Glutamatergic neuron (in vitro differentiated cells): ENCODE data around the gene TTC28. TPM values are rescaled to one million over a fixed set of nuclear protein-coding genes. Genes with fewer than 3 reads are reported as not detected.

ENCODE experiments used
- DNase-seq: peaks from one replicate; pipeline ENCODE4 v3.0.0; 2022
- H3K27ac Mint-ChIP-seq: one replicate; pipeline ENCODE4 v1.8.0; 2020; ENCODE audit warnings: mild to moderate bottlenecking, mixed read lengths, inconsistent platforms; ENCODE audit not compliant: unreplicated experiment
- H3K27me3 Mint-ChIP-seq: one replicate; pipeline ENCODE4 v1.8.0; 2020; ENCODE audit warnings: mild to moderate bottlenecking, moderate library complexity, mixed read lengths, inconsistent platforms; ENCODE audit not compliant: unreplicated experiment
- H3K36me3 Mint-ChIP-seq: one replicate; pipeline ENCODE4 v1.8.0; 2020; ENCODE audit warnings: mild to moderate bottlenecking, mixed read lengths, inconsistent platforms; ENCODE audit not compliant: unreplicated experiment
- H3K4me1 Mint-ChIP-seq: one replicate; pipeline ENCODE4 v1.8.0; 2020; ENCODE audit warnings: mild to moderate bottlenecking, low read depth, mixed read lengths, inconsistent platforms; ENCODE audit not compliant: unreplicated experiment
- H3K4me3 Mint-ChIP-seq: one replicate; pipeline ENCODE4 v1.8.0; 2020; ENCODE audit warnings: mild to moderate bottlenecking, mixed read lengths, inconsistent platforms; ENCODE audit not compliant: unreplicated experiment
- H3K9me3 Mint-ChIP-seq: one replicate; pipeline ENCODE4 v1.8.0; 2020; ENCODE audit warnings: mild to moderate bottlenecking, moderate library complexity, mixed read lengths, inconsistent platforms; ENCODE audit not compliant: unreplicated experiment
- CTCF ChIP-seq: fragments of 200-600 bp; sonication (generic); IDR thresholded peaks from one replicate; pipeline ENCODE4 v1.5.0; 2021; ENCODE audit not compliant: partially characterized antibody, unreplicated experiment
- total RNA-seq: library from RNA; stranded (reverse); fragmentation: NEBNext Ultra II Directional; extraction: Animal tissue kit (Norgen Biotek cat#: 25700); gene quantifications from one replicate; pipeline ENCODE4 v1.2.1, GENCODE V29; 2021; ENCODE audit not compliant: unreplicated experiment

Gene TTC28
- total RNA-seq, 1 donor from 2014 or later: 55.6 TPM

GRCh38 chr22:28154861-28155260 lies 524.8 kb downstream of the TTC28 start:
- Mint-ChIP-seq H3K4me1 (peaks cover 9% of the 10 kb centered on the region), H3K27ac (no peak overlapping the region), H3K9me3 (no peaks in the 10 kb centered on the region), H3K4me3 (no peak overlapping the region), H3K36me3 (no peaks in the 10 kb centered on the region), H3K27me3 (peaks cover 4% of the 10 kb centered on the region)
- TF ChIP-seq CTCF: no peak
- DNase-seq: no peak

DNA sequence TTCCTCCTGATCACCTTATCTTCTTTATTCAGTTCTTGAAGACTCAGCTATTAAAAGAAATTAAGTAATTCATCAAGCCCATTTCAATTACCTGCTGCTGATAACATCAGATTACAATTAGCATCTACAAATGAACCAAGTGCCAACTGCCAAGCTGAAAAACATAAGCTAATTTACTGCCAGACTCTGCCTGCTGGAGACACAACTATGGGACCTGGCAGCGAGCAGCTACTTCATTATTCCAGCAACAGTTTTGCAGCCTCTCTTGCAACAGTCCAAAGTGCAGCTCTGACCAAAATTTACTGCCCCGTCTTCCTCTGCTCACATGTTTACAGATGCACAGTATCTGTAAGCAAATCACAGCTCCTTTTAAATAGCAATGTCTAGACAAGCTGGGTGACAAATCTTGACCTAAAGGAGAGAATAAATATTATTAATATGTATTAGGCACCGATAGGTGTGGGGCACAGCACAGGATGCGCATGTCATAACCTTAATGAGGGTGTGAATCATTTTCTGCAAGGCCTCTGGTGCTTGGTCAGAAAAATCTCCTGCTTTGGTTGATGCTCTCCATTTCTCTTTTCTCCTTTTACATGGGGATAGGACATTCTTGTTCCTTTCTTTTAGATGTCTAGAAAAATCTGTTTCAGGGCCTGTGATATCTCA lies 528.4 kb downstream of the TTC28 start:
- no peak for DNase-seq

DNA sequence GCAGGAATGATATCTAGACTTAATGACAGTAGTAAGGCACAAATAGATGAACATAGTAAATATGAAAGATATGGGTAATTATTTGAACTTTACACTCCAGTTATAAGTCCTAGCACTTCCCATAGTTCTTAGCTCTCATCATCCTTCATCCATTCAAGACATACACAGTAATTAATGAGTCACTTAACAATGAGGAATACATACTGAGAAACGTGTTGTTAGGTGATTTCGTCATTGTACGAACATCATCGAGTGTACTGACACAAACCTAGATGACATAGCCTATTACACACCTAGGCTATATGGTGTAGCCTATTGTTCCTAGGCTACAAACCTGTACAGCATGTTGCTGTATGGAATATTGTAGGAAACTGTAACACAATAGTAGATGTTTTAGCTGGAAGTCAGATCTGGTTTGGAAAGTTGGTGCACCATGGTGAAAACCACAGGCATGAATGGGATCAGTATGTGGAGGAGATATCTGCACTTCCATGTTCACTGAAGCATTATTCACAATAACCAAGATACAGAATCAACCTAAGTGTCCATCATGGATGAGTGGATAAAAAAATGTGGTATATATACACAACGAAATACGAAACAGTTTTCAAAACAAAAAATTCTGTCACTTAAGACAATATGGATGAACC lies 530.7 kb downstream of the TTC28 start:
- Mint-ChIP-seq H3K9me3 (no peaks in the 10 kb centered on the region), H3K27me3 (peaks cover 7% of the 10 kb centered on the region), H3K4me3 (no peak overlapping the region), H3K27ac (no peak overlapping the region), H3K36me3 (no peaks in the 10 kb centered on the region), H3K4me1 (peaks cover 17% of the 10 kb centered on the region)
- DNase-seq: no peak
- TF ChIP-seq CTCF: no peak

More for the DNA sequence above, 528.4 kb downstream of the TTC28 start:
- no peak overlapping the region for H3K27ac Mint-ChIP-seq
- peaks cover 7% of the 10 kb centered on the region for H3K27me3 Mint-ChIP-seq
- TF ChIP-seq CTCF: no peak
- no peaks in the 10 kb centered on the region for H3K9me3 Mint-ChIP-seq
- peaks cover 14% of the 10 kb centered on the region for H3K4me1 Mint-ChIP-seq
- H3K36me3 Mint-ChIP-seq: no peaks in the 10 kb centered on the region
- H3K4me3 Mint-ChIP-seq: no peak overlapping the region

DNA sequence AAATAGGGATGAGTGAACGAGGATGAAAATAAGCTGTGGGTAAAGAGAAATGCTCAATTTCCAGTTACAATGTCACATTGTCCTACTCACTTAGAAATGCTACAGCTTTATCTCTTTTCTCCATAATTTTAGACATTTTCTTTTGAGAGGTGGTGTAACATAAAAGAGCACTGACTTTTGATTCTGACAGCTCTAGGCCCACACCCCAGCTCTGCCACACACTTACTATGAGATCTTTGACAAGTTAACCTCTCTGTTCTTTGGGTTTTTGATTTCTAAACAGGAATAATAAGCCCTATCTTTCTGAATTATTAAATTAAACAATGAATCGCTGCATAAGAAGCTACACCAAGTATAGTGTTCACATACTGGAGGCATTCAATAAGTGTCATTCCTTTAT lies 532.2 kb downstream of the TTC28 start:
- peaks cover 25% of the 10 kb centered on the region for H3K4me1 Mint-ChIP-seq
- no peaks in the 10 kb centered on the region for H3K9me3 Mint-ChIP-seq
- peaks cover 5% of the 10 kb centered on the region for H3K27me3 Mint-ChIP-seq
- no peak for TF ChIP-seq CTCF
- no peak overlapping the region for H3K27ac Mint-ChIP-seq
- H3K4me3 Mint-ChIP-seq: no peak overlapping the region
- DNase-seq: no peak
- no peaks in the 10 kb centered on the region for H3K36me3 Mint-ChIP-seq

DNA sequence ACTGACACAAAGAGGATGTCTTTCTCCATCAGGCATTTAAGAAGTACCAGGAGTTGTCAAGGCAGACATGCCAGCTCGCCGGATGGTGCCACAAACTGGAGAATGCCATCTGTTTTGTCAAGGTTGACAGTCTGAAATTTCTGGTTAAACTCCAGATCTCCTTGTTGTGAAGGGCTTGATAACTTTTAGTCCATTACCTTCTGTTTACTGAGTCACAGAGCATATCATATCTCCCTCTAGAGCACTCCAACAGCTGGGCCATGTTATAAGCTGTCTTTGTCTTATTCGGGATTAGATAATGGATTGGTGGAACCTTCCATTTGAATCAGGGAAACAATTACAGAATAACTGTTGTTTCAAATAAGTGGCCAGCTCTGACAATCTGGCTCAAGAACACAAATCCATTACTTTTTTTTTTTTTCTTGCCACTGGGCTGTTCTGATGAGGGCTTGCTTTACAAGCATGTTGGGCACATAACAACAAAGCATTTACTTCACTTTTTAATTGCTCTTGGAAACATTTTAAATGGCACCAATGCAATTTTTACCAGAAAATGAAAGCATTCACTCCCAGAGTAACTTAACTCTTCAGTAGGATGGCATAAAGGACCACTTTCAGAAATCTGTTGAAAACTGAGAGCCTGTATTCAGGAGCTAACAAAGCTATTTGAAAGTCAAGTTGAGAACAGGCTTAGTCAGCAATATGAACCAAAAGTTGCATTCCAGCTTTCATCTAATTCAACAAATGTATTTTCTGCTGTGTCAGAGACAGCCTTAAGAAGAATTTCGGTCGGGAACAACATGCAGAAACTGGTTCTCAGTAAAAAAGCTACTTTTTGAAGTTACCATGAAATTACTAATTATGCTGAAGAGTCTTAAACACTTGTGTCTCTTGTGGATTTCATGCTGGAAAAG lies 533.0 kb downstream of the TTC28 start:
- Mint-ChIP-seq H3K4me1 (peaks cover 28% of the 10 kb centered on the region), H3K27me3 (peaks cover 2% of the 10 kb centered on the region), H3K4me3 (no peak overlapping the region), H3K36me3 (no peaks in the 10 kb centered on the region), H3K27ac (no peak overlapping the region), H3K9me3 (no peaks in the 10 kb centered on the region)
- DNase-seq: no peak
- TF ChIP-seq CTCF: no peak
